ENCODE results near the gene MRPL55. TPM values are rescaled to one million over a fixed set of nuclear protein-coding genes. Genes with fewer than 3 reads are reported as not detected.

Gene MRPL55
- total RNA-seq, 4 donors from 2014 or later, result 23.5 to 125 (median 87.5) TPM

DNA sequence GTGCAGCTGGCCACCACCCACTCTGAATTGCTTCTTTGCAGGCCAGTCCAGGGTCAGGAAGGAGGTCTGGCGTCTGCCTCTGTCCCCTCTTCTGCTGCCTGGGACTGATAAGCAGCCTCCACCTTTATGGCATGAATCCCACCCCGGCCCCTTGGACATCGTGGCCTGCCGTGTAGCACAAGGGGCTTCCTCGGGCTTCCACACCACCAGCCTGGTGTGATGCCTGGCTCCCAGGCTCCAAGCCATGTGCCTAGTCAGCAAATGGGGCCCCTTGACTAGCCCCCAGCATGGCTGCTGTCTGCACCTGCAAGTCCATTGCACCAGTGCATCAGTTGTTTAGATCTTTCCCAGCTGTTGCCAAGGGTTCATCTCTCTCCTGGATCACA is 36.4 kb downstream of the MRPL55 start:
- intact Hi-C loops (cut with DNase I), result no loop called here
- Histone ChIP-seq H3K4me1 (peaks cover 0 to 3% of the 10 kb centered on the region in 2 donors), H3K36me3 (no peaks in the 10 kb centered on the region), H3K9me3 (no peaks in the 10 kb centered on the region), H3K27ac (no peak overlapping the region), H3K4me3 (replicated peaks in 1 of 3) (no peak overlapping the region), H3K27me3 (no peaks in the 10 kb centered on the region)
- WGBS, 2 donors, result 71 to 76% methylated on average over 4 to 5 of the region's 5 CpGs
- no peak for DNase-seq
- TF ChIP-seq POLR2A (IDR thresholded peaks at IDR 0.05), result no peak
- TF ChIP-seq, protein P1, sequence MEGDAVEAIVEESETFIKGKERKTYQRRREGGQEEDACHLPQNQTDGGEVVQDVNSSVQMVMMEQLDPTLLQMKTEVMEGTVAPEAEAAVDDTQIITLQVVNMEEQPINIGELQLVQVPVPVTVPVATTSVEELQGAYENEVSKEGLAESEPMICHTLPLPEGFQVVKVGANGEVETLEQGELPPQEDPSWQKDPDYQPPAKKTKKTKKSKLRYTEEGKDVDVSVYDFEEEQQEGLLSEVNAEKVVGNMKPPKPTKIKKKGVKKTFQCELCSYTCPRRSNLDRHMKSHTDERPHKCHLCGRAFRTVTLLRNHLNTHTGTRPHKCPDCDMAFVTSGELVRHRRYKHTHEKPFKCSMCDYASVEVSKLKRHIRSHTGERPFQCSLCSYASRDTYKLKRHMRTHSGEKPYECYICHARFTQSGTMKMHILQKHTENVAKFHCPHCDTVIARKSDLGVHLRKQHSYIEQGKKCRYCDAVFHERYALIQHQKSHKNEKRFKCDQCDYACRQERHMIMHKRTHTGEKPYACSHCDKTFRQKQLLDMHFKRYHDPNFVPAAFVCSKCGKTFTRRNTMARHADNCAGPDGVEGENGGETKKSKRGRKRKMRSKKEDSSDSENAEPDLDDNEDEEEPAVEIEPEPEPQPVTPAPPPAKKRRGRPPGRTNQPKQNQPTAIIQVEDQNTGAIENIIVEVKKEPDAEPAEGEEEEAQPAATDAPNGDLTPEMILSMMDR (IDR thresholded peaks at IDR 0.05), result no peak

DNA sequence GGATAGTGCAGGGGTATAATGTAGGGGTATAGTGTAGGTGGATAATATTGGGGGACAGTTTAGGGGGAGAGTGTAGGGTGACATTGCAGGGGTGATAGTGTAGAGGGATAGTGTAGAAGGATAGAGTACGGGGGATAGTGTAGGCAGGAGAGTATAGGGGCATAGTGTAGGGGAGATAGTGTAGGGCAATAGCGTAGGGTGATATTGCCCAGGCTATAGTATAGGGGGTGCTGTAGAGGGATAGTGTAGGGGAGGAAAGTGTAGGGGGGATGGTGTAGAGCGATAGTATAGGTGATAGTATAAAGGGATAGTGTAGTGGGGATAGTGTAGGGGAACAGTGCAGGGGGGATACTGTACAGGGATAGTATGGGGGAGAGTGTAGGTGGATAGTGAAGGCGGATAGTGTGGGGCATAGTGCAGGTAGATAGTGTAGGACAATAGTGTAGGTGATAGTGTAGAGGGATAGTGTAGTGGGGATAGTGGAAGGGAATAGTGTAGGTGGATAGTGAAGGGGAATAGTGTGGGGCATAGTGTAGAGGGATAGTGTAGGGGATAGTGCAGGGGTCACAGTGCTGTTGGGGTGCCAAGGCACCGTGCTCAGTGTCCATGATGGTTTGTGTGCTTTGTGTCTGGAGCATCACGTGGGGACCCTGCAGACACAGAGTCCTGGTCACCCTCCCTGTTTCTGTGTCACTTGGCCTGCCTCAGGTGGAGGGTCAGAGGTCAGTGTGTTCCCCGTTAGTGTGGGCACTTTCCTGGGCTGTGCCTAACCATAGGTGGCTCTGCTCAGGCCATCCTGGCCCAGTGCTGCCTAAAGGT is 37.1 kb downstream of the MRPL55 start:
- TF ChIP-seq POLR2A (IDR thresholded peaks at IDR 0.05), result no peak
- TF ChIP-seq, protein P1 (IDR thresholded peaks at IDR 0.05), result no peak
- Histone ChIP-seq H3K4me1 (peaks cover 0 to 3% of the 10 kb centered on the region in 2 donors), H3K27ac (no peak overlapping the region), H3K27me3 (no peaks in the 10 kb centered on the region), H3K36me3 (no peaks in the 10 kb centered on the region), H3K9me3 (no peaks in the 10 kb centered on the region), H3K4me3 (replicated peaks in 1 of 3) (no peak overlapping the region)
- intact Hi-C loops (cut with DNase I), result no loop called here
- no peak for DNase-seq
- WGBS, 2 donors, result 55 to 56% methylated on average over 6 to 7 of the region's 7 CpGs

- Histone ChIP-seq H3K27ac (no peak overlapping the region), H3K4me1 (peaks cover 0 to 3% of the 10 kb centered on the region in 2 donors), H3K27me3 (no peaks in the 10 kb centered on the region), H3K4me3 (replicated peaks in 1 of 3) (no peak overlapping the region), H3K9me3 (no peaks in the 10 kb centered on the region), H3K36me3 (no peaks in the 10 kb centered on the region)
- WGBS, 2 donors, result 48 to 65% methylated on average over 3 of the region's 3 CpGs
- intact Hi-C loops (cut with DNase I), result no loop called here
- TF ChIP-seq, protein P1 (IDR thresholded peaks at IDR 0.05), result no peak
- no peak for TF ChIP-seq POLR2A (IDR thresholded peaks at IDR 0.05)
- DNase-seq, result no peak
Measured at GRCh38 chr1:228070851-228071250, 38.2 kb downstream of the MRPL55 start.

DNA sequence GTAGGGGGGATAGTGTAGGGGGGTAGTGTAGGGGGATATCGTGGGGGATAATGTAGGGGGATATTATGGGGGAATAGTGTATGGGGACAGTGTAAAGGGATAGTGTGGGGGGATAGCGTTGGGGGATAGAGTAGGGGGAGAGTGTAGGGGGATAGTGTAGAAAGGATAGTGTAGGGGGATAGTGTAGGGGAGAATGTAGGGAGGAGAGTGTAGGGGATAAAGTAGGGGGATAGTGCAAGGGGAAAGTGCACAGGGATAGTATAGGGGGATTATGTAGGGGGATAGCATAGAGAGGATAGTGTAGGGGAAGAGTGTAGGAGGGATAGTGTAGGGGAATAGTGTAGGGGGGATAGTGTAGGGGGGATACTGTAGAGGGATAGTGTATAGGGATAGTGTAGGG is 38.9 kb downstream of the MRPL55 start:
- Histone ChIP-seq H3K9me3 (no peaks in the 10 kb centered on the region), H3K4me1 (peaks cover 0 to 3% of the 10 kb centered on the region in 2 donors), H3K27me3 (no peaks in the 10 kb centered on the region), H3K36me3 (no peaks in the 10 kb centered on the region), H3K4me3 (replicated peaks in 1 of 3) (no peak overlapping the region), H3K27ac (no peak overlapping the region)
- intact Hi-C loops (cut with DNase I), result no loop called here
- TF ChIP-seq POLR2A (IDR thresholded peaks at IDR 0.05), result no peak
- 55 to 60% methylated on average over 2 of the region's 2 CpGs for WGBS, 2 donors
- DNase-seq, result no peak

DNA sequence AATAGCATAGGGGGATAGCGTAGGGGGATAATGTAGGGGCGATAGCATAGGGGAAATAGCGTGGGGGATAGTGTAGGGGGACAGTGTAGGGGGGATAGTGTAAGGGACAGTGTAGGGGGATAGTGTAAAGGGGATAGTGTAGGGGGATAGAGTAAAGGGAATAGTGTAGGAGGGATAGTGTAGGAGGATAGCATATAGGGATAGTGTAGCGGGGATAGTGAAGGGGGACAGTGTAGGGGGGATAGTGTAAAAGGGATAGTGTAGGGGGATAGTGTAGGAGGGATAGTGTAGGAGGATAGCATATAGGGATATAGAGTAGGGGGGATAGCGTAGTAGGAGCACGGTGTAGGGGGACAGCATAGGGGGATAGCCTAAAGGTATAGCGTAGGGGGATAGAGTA is 40.7 kb downstream of the MRPL55 start:
- Histone ChIP-seq H3K4me1 (no peaks in the 10 kb centered on the region), H3K27me3 (no peaks in the 10 kb centered on the region), H3K9me3 (no peaks in the 10 kb centered on the region), H3K36me3 (no peaks in the 10 kb centered on the region), H3K27ac (no peak overlapping the region), H3K4me3 (replicated peaks in 1 of 3) (no peak overlapping the region)
- TF ChIP-seq, protein P1 (IDR thresholded peaks at IDR 0.05), result no peak
- no peak for TF ChIP-seq POLR2A (IDR thresholded peaks at IDR 0.05)
- DNase-seq, result no peak
- 62 to 73% methylated on average over 7 of the region's 7 CpGs for WGBS, 2 donors
- intact Hi-C loops (cut with DNase I), result no loop called here

Data from thyroid gland (tissue), 4 donors.